ENCODE results near the gene RNF31.

DNA sequence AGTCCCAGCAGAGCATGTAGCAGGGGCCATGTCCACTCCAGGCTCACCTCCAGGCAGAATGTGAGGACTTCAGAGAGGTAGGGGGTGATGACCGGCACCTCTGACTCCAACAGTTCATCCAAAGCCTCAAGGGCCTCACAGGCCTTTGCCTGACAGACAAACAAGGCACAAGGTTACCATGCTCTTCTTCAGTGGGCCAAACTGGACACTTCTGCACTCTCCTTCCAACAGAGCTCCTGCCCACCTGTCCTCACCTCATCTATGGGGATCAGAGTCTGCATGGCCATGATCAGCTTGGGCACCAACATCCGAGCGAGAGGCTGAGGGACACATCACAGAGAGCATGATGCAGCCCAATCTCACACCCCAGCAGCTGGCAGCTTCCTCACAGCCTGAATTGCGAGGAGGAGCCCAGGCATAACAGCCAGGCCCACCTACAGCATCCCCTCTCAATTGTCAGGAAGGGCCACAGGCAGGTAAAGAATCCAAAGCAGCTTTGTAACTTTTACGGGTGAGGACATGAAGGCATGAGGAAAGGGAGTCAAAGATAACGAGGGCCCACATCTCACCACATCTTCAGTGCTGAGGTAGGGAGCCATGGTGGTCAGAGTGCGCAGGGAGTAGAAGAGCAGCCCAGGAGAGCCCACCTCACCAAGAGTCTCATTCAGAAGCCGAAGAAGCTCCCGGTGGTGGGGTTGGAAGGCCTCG is 39.7 kb downstream of the RNF31 start:
- TF ChIP-seq, protein P1, sequence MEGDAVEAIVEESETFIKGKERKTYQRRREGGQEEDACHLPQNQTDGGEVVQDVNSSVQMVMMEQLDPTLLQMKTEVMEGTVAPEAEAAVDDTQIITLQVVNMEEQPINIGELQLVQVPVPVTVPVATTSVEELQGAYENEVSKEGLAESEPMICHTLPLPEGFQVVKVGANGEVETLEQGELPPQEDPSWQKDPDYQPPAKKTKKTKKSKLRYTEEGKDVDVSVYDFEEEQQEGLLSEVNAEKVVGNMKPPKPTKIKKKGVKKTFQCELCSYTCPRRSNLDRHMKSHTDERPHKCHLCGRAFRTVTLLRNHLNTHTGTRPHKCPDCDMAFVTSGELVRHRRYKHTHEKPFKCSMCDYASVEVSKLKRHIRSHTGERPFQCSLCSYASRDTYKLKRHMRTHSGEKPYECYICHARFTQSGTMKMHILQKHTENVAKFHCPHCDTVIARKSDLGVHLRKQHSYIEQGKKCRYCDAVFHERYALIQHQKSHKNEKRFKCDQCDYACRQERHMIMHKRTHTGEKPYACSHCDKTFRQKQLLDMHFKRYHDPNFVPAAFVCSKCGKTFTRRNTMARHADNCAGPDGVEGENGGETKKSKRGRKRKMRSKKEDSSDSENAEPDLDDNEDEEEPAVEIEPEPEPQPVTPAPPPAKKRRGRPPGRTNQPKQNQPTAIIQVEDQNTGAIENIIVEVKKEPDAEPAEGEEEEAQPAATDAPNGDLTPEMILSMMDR (conservative IDR thresholded peaks at IDR 0.05; ENCODE audit: low read depth, low read length), result no peak
- no peak for TF ChIP-seq EZH2 (IDR thresholded peaks at IDR 0.05; ENCODE audit: low read length, unreplicated experiment)
